Neural progenitor cell (in vitro differentiated cells): ENCODE measurements around the gene AANAT. TPM values are rescaled to one million over a fixed set of nuclear protein-coding genes. Genes with fewer than 3 reads are reported as not detected.

Experiments
- DNase-seq: peaks from one replicate; pipeline ENCODE4 v3.0.0-alpha.2; 2016; ENCODE audit warnings: low spot score
- H2AFZ ChIP-seq: fragments of 200-600 bp; sonication (generic); replicated peaks from 2 replicates; pipeline ENCODE4 v1.6.1; 2016; ENCODE audit warnings: antibody characterized with exemption
- H3F3A ChIP-seq: fragments of 200-600 bp; sonication (generic); 2 replicates; pipeline ENCODE4 v1.6.1; 2016; ENCODE audit warnings: antibody characterized with exemption, low read depth
- H3K27ac ChIP-seq: fragments of 200-600 bp; sonication (generic); 2 replicates; pipeline ENCODE4 v1.5.1; 2016; ENCODE audit warnings: mild to moderate bottlenecking
- H3K27me3 ChIP-seq: fragments of 200-600 bp; sonication (generic); 2 replicates; pipeline ENCODE4 v1.6.1; 2016; ENCODE audit warnings: mild to moderate bottlenecking, moderate library complexity
- H3K36me3 ChIP-seq: fragments of 200-600 bp; sonication (generic); 2 replicates; pipeline ENCODE4 v1.5.1; 2016
- H3K4me1 ChIP-seq: fragments of 200-600 bp; sonication (generic); 2 replicates; pipeline ENCODE4 v1.6.1; 2016; ENCODE audit warnings: mixed run types
- H3K4me2 ChIP-seq: fragments of 200-600 bp; sonication (generic); 2 replicates; pipeline ENCODE4 v1.6.1; 2016
- H3K4me3 ChIP-seq: fragments of 200-600 bp; sonication (generic); 2 replicates; pipeline ENCODE4 v1.5.1; 2016
- H3K79me2 ChIP-seq: fragments of 200-600 bp; sonication (generic); 2 replicates; pipeline ENCODE4 v1.6.1; 2016; ENCODE audit warnings: low read depth
- H3K9ac ChIP-seq: fragments of 200-600 bp; sonication (generic); 2 replicates; pipeline ENCODE4 v1.6.1; 2016
- H3K9me3 ChIP-seq: fragments of 200-600 bp; sonication (generic); 2 replicates; pipeline ENCODE4 v1.5.1; 2016; ENCODE audit warnings: low read depth
- H4K20me1 ChIP-seq: fragments of 200-600 bp; sonication (generic); 2 replicates; pipeline ENCODE4 v1.6.1; 2016; ENCODE audit warnings: low read depth
- H3K27ac Mint-ChIP-seq: 3 replicates; pipeline ENCODE4 v1.8.0; 2021; ENCODE audit warnings: mixed read lengths
- H3K27me3 Mint-ChIP-seq: 2 replicates; pipeline ENCODE4 v1.8.0; 2022; ENCODE audit warnings: low read depth, mild to moderate bottlenecking, inconsistent platforms, moderate library complexity, mixed read lengths; ENCODE audit not compliant: insufficient read depth
- H3K36me3 Mint-ChIP-seq: 3 replicates; pipeline ENCODE4 v1.8.0; 2021; ENCODE audit warnings: mixed read lengths
- H3K4me1 Mint-ChIP-seq: 3 replicates; pipeline ENCODE4 v1.8.0; 2021; ENCODE audit warnings: mixed read lengths
- H3K4me3 Mint-ChIP-seq: 3 replicates; pipeline ENCODE4 v1.8.0; 2021; ENCODE audit warnings: mild to moderate bottlenecking, moderate library complexity, mixed read lengths
- H3K9me3 Mint-ChIP-seq: 3 replicates; pipeline ENCODE4 v1.8.0; 2020; ENCODE audit warnings: mixed read lengths
- EZH2 ChIP-seq: fragments of 200-600 bp; sonication (generic); IDR thresholded peaks from 2 replicates; pipeline ENCODE4 v1.6.1; 2017; ENCODE audit warnings: antibody characterized with exemption, mild to moderate bottlenecking, moderate library complexity
- EZH2phosphoT487 ChIP-seq: fragments of 200-600 bp; sonication (generic); IDR thresholded peaks from 2 replicates; pipeline ENCODE4 v1.6.1; 2017; ENCODE audit warnings: antibody characterized with exemption
- total RNA-seq: library from RNA; depleted of rRNA; stranded (reverse); fragments of >200 nt; gene quantifications from 2 replicates; pipeline ENCODE4 v1.2.3, GENCODE V29; 2015; ENCODE audit warnings: low replicate concordance
- TF ChIP-seq, protein P1 (sequence below): fragments of 200-600 bp; sonication (generic); IDR thresholded peaks from 2 replicates; pipeline ENCODE4 v1.5.1; 2017; ENCODE audit warnings: antibody characterized with exemption, mild to moderate bottlenecking

The AANAT gene
- total RNA-seq, 1 donor from 2014 or later, result not detected

DNA sequence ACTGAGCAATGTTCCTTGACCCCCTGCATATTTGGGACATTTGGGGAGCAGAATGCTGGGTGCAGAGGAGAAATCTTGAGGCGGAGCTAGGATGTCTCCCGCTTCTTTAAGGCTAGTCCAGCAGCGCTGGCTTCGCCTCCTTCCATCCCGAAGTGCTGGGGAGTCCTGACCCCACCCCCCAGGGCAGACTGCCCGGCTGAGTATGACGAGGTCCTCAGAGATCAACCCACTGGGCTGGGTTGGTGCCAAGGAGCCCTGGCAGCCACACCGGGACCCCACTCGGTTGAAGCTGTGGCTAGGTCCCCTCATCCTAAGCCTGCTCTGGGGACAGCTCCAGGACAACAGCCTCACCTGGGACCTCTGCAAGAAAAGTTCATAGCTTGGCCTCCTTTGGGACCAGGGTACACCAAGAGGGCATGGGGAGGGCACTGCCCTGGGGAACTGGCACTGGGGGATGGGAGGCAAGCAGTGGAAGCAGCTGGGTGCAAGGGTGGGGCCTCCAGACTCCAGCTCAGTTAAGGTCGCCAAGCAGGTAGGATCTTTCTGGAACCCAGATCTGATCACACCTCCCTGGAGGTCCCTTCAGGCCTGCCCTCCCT, 22.8 kb downstream of the AANAT start:
- Histone ChIP-seq H3K27me3 (no peaks in the 10 kb centered on the region), H3K9ac (no peak overlapping the region), H3K9me3 (no peaks in the 10 kb centered on the region), H4K20me1 (no peaks in the 10 kb centered on the region), H3K36me3 (no peaks in the 10 kb centered on the region), H3K79me2 (no peaks in the 10 kb centered on the region), H2AFZ (no peak overlapping the region), H3K27ac (no peak overlapping the region), H3K4me3 (no peak overlapping the region), H3F3A (no peaks in the 10 kb centered on the region), H3K4me2 (no peak overlapping the region), H3K4me1 (peaks cover 14% of the 10 kb centered on the region)
- Mint-ChIP-seq H3K4me3 (no peak overlapping the region), H3K27ac (no peak overlapping the region), H3K27me3 (peaks cover 8% of the 10 kb centered on the region), H3K4me1 (peaks cover 16% of the 10 kb centered on the region), H3K36me3 (no peaks in the 10 kb centered on the region), H3K9me3 (no peaks in the 10 kb centered on the region)
- no peak for DNase-seq
- TF ChIP-seq EZH2 (no peak), EZH2phosphoT487 (no peak)
- TF ChIP-seq, protein P1, sequence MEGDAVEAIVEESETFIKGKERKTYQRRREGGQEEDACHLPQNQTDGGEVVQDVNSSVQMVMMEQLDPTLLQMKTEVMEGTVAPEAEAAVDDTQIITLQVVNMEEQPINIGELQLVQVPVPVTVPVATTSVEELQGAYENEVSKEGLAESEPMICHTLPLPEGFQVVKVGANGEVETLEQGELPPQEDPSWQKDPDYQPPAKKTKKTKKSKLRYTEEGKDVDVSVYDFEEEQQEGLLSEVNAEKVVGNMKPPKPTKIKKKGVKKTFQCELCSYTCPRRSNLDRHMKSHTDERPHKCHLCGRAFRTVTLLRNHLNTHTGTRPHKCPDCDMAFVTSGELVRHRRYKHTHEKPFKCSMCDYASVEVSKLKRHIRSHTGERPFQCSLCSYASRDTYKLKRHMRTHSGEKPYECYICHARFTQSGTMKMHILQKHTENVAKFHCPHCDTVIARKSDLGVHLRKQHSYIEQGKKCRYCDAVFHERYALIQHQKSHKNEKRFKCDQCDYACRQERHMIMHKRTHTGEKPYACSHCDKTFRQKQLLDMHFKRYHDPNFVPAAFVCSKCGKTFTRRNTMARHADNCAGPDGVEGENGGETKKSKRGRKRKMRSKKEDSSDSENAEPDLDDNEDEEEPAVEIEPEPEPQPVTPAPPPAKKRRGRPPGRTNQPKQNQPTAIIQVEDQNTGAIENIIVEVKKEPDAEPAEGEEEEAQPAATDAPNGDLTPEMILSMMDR, result no peak

DNA sequence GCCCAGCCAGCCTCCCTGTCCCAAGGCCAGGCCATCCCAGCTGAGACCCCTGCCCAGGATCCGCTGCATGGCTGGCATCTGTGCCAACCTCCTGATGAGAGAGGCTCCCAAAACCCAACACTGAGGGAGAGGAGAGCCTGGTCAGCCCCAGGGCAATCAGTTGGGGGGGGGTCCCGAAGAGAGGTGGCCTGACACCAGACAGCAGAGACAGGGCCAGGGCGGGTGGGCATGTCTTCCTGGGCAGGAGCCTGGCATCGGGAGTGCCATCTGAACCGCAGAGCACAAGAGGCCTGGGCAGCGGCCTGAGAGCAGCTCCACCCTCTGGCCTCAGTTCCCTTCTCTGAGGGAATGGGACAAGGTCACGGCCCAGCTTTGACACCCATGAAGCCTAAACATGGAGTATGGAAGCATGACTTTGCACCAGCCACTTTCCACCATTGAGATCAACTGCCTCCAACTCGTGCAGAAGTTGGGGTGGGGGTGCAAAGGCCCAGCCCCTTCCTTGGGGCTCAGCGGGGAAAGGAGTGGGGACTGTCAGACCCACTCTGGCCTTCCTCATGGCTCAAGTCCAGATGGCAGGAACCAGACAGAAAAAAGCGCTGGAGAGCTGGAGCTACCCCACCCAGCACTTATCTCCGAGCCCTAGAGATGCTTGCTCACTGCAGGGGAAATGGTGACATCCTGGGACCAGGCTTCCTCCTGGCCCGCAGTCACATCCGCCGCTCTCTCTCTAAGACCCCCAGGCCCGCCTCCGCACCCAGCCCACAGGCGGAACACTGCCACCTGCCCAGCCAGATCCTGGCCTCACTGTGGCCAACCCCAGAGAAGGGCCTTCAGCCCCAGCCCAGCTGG, 24.1 kb downstream of the AANAT start:
- Histone ChIP-seq H3K27ac (no peak overlapping the region), H3K79me2 (no peaks in the 10 kb centered on the region)
- no peak overlapping the region for H3K27ac Mint-ChIP-seq

DNA sequence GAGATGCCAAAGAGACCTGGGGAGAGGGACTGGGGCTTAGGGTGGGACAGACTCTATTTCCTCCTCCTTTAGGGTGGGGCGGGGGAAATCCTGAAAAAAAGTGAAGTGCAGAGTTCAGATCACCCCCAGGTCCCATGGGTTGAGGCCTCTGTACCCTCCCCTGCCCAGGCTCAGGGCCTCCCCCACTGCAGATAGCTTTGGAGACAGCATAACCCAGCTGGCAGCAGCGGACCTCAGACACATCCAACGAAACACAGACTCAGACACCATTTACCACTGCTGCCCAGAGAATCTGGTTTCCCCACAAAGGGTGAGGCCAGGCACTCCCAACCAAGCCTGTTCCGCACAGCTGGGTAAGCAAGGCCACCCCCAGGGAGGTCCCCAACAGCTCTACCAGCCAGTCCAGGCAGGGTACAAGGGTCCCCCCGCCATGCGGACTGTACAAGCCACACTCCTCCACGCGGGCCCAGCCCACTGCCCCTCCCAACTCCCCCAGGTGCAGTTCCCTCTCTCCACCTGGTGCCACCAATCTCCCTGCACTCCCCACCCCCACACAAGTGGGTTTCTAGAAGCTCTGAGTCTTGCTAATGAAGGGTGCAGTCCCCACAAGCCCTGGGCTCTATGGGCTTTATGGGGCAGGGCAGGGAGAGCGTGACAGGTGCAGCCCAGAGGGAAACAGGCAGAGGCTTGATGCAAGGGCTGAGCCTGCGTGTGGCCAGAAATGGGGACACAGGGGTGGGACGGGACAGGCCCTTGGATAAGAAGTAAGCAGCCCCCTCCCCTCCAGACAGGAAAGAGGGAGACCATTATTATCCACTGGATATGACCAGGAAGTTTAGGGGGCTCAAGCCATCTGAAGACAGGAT, 25.0 kb downstream of the AANAT start:
- Histone ChIP-seq H3K27ac (no peak overlapping the region), H4K20me1 (peaks cover 2% of the 10 kb centered on the region), H2AFZ (no peak overlapping the region), H3K4me3 (no peak overlapping the region), H3K4me2 (peak overlapping the region; percentile 3), H3K4me1 (peaks cover 14% of the 10 kb centered on the region), H3F3A (no peaks in the 10 kb centered on the region), H3K9ac (no peak overlapping the region), H3K27me3 (no peaks in the 10 kb centered on the region), H3K36me3 (no peaks in the 10 kb centered on the region), H3K9me3 (no peaks in the 10 kb centered on the region), H3K79me2 (no peaks in the 10 kb centered on the region)
- Mint-ChIP-seq H3K36me3 (no peaks in the 10 kb centered on the region), H3K9me3 (no peaks in the 10 kb centered on the region), H3K27me3 (peaks cover 9% of the 10 kb centered on the region), H3K27ac (peak overlapping the region; percentile 83), H3K4me1 (peaks cover 13% of the 10 kb centered on the region), H3K4me3 (peak overlapping the region; percentile 3)
- TF ChIP-seq, protein P1, result no peak
- no peak for TF ChIP-seq EZH2phosphoT487
- no peak for TF ChIP-seq EZH2
- no peak for DNase-seq

More for the DNA sequence above, 24.1 kb downstream of the AANAT start:
- H3K9me3 Mint-ChIP-seq, result no peaks in the 10 kb centered on the region
- H3K4me1 Mint-ChIP-seq, result peaks cover 12% of the 10 kb centered on the region
- H3K9me3 ChIP-seq, result no peaks in the 10 kb centered on the region
- H3K9ac ChIP-seq, result no peak overlapping the region
- DNase-seq, result no peak
- H2AFZ ChIP-seq, result no peak overlapping the region
- H3K4me2 ChIP-seq, result no peak overlapping the region
- TF ChIP-seq EZH2 (no peak), EZH2phosphoT487 (no peak)
- TF ChIP-seq, protein P1, result no peak
- H3K27me3 ChIP-seq, result no peaks in the 10 kb centered on the region
- no peak overlapping the region for H3K4me3 Mint-ChIP-seq
- H3K4me3 ChIP-seq, result no peak overlapping the region
- H3K36me3 Mint-ChIP-seq, result no peaks in the 10 kb centered on the region
- no peaks in the 10 kb centered on the region for H4K20me1 ChIP-seq
- peaks cover 8% of the 10 kb centered on the region for H3K27me3 Mint-ChIP-seq
- no peaks in the 10 kb centered on the region for H3K36me3 ChIP-seq
- no peaks in the 10 kb centered on the region for H3F3A ChIP-seq
- peaks cover 14% of the 10 kb centered on the region for H3K4me1 ChIP-seq
